Activated naive CD8-positive, alpha-beta T cell treated with anti-CD3 and anti-CD28 coated beads for 36 hours (primary cell): ENCODE data around the gene ZNF420. TPM values are rescaled to one million over a fixed set of nuclear protein-coding genes. Genes with fewer than 3 reads are reported as not detected.
"Not testable (repeated sequence)": the region's sequence is repeated elsewhere in the genome, so short reads cannot be mapped to it uniquely, and the experiment has no call there.

Source experiments
- DNase-seq: peaks from one replicate; pipeline ENCODE4 v3.0.0; 2021
- H3K27ac Mint-ChIP-seq: one replicate; pipeline ENCODE4 v1.8.0; 2022; ENCODE audit warnings: mild to moderate bottlenecking, moderate library complexity, mixed read lengths
- H3K27me3 Mint-ChIP-seq: one replicate; pipeline ENCODE4 v1.8.0; 2022; ENCODE audit warnings: mild to moderate bottlenecking, mixed read lengths
- H3K36me3 Mint-ChIP-seq: one replicate; pipeline ENCODE4 v1.8.0; 2021; ENCODE audit warnings: mild to moderate bottlenecking, mixed read lengths
- H3K4me1 Mint-ChIP-seq: one replicate; pipeline ENCODE4 v1.8.0; 2021; ENCODE audit warnings: mixed read lengths
- H3K4me3 Mint-ChIP-seq: one replicate; pipeline ENCODE4 v1.8.0; 2022; ENCODE audit warnings: mild to moderate bottlenecking, moderate library complexity, mixed read lengths
- H3K9me3 Mint-ChIP-seq: one replicate; pipeline ENCODE4 v1.8.0; 2022; ENCODE audit warnings: mixed read lengths
- total RNA-seq, 2 experiments: library from RNA; stranded (reverse); gene quantifications; one replicate each; pipeline ENCODE4 v1.2.3, GENCODE V29; 2021

Gene ZNF420
- total RNA-seq, 2 experiments from 2014 or later = 15.1 to 18.3 TPM

GRCh38 chr19:37104135-37104534 lies 25.9 kb downstream of the ZNF420 start:
- H3K9me3 Mint-ChIP-seq = peaks cover 62% of the 10 kb centered on the region
- H3K27me3 Mint-ChIP-seq = not testable (repeated sequence)

GRCh38 chr19:37111753-37112152 lies 33.5 kb downstream of the ZNF420 start:
- not testable (repeated sequence) for H3K27me3 Mint-ChIP-seq, H3K27ac Mint-ChIP-seq, DNase-seq, H3K4me3 Mint-ChIP-seq, H3K4me1 Mint-ChIP-seq
- Mint-ChIP-seq H3K36me3 (peaks cover 100% of the 10 kb centered on the region), H3K9me3 (peaks cover 74% of the 10 kb centered on the region)

More at GRCh38 chr19:37104135-37104534, 25.9 kb downstream of the ZNF420 start:
- DNase-seq, H3K4me3 Mint-ChIP-seq, H3K4me1 Mint-ChIP-seq, H3K27ac Mint-ChIP-seq: not testable (repeated sequence)
- H3K36me3 Mint-ChIP-seq = peaks cover 94% of the 10 kb centered on the region

GRCh38 chr19:37114001-37114400 lies 35.8 kb downstream of the ZNF420 start:
- no peak for DNase-seq
- Mint-ChIP-seq H3K4me3 (no peak overlapping the region), H3K4me1 (no peaks in the 10 kb centered on the region), H3K9me3 (peaks cover 68% of the 10 kb centered on the region), H3K27me3 (no peaks in the 10 kb centered on the region), H3K27ac (no peak overlapping the region), H3K36me3 (peaks cover 86% of the 10 kb centered on the region)

- Mint-ChIP-seq H3K36me3 (peaks cover 60% of the 10 kb centered on the region), H3K9me3 (peaks cover 57% of the 10 kb centered on the region)
These were observed 43.9 kb downstream of the ZNF420 start for GRCh38 chr19:37122093-37122492.

GRCh38 chr19:37127999-37128820 lies 50.0 kb downstream of the ZNF420 start:
- Mint-ChIP-seq H3K9me3 (peaks cover 73% of the 10 kb centered on the region), H3K27ac (no peak overlapping the region), H3K36me3 (peaks cover 94% of the 10 kb centered on the region), H3K4me3 (no peak overlapping the region), H3K27me3 (no peaks in the 10 kb centered on the region), H3K4me1 (no peaks in the 10 kb centered on the region)
- no peak for DNase-seq

More at GRCh38 chr19:37122093-37122492, 43.9 kb downstream of the ZNF420 start:
- H3K4me1 Mint-ChIP-seq, H3K4me3 Mint-ChIP-seq, H3K27ac Mint-ChIP-seq, DNase-seq, H3K27me3 Mint-ChIP-seq: not testable (repeated sequence)

GRCh38 chr19:37128821-37129177 lies 50.6 kb downstream of the ZNF420 start:
- Mint-ChIP-seq H3K4me1 (no peaks in the 10 kb centered on the region), H3K27me3 (no peaks in the 10 kb centered on the region), H3K36me3 (peaks cover 97% of the 10 kb centered on the region), H3K27ac (no peak overlapping the region), H3K9me3 (peaks cover 76% of the 10 kb centered on the region), H3K4me3 (no peak overlapping the region)
- DNase-seq = no peak

GRCh38 chr19:37136111-37136510 lies 57.9 kb downstream of the ZNF420 start:
- DNase-seq = no peak
- Mint-ChIP-seq H3K27ac (no peak overlapping the region), H3K9me3 (peaks cover 61% of the 10 kb centered on the region), H3K4me3 (no peak overlapping the region), H3K27me3 (no peaks in the 10 kb centered on the region), H3K36me3 (peaks cover 49% of the 10 kb centered on the region), H3K4me1 (no peaks in the 10 kb centered on the region)

GRCh38 chr19:37148214-37148613 lies 70.0 kb downstream of the ZNF420 start:
- Mint-ChIP-seq H3K9me3 (peaks cover 57% of the 10 kb centered on the region), H3K36me3 (peaks cover 62% of the 10 kb centered on the region), H3K27me3 (no peaks in the 10 kb centered on the region), H3K4me1 (no peaks in the 10 kb centered on the region), H3K27ac (no peak overlapping the region), H3K4me3 (no peak overlapping the region)
- no peak for DNase-seq

- no peak for DNase-seq
- no peaks in the 10 kb centered on the region for H3K27me3 Mint-ChIP-seq
- H3K4me1 Mint-ChIP-seq = no peaks in the 10 kb centered on the region
- peaks cover 60% of the 10 kb centered on the region for H3K9me3 Mint-ChIP-seq
- no peak overlapping the region for H3K4me3 Mint-ChIP-seq
- H3K27ac Mint-ChIP-seq = no peak overlapping the region
- H3K36me3 Mint-ChIP-seq = peaks cover 85% of the 10 kb centered on the region
These were observed 81.9 kb downstream of the ZNF420 start for GRCh38 chr19:37160153-37160552.

GRCh38 chr19:37165635-37166034 lies 87.4 kb downstream of the ZNF420 start:
- Mint-ChIP-seq H3K36me3 (peaks cover 86% of the 10 kb centered on the region), H3K4me3 (no peak overlapping the region), H3K27me3 (no peaks in the 10 kb centered on the region), H3K27ac (no peak overlapping the region), H3K9me3 (peaks cover 62% of the 10 kb centered on the region), H3K4me1 (no peaks in the 10 kb centered on the region)
- DNase-seq = no peak

- Mint-ChIP-seq H3K36me3 (peaks cover 37% of the 10 kb centered on the region), H3K27me3 (no peaks in the 10 kb centered on the region), H3K4me3 (peak within 1 kb of the TSS; percentile 18), H3K27ac (no peak within 1 kb of the TSS), H3K9me3 (peaks cover 40% of the 10 kb centered on the region), H3K4me1 (no peaks in the 10 kb centered on the region)
- DNase-seq = peak; percentile 86
These were observed 94.4 kb downstream of the ZNF420 start, which contains the start of gene ZNF585A for GRCh38 chr19:37172368-37173366. ZNF585A (minus strand) TSS chr19:37172695; CDS start chr19:37169910, 2,785 bp downstream.

Other genes with a start within 250 kb of the ZNF420 start
- 1 to 10 TPM; 9.0 to 9.6 TPM for gene ZNF790, start 240.0 kb upstream of the ZNF420 start, total RNA-seq
- gene ZNF345, start 227.6 kb upstream of the ZNF420 start, total RNA-seq = 1 to 10 TPM; 3.6 to 4.9 TPM
- 1 to 10 TPM; 8.4 to 9.4 TPM for gene ZNF829, start 162.1 kb upstream of the ZNF420 start, total RNA-seq
- gene ZNF568, start 162.1 kb upstream of the ZNF420 start, total RNA-seq = 1 to 10 TPM; 9.5 to 9.8 TPM
- gene ZNF585A, start 94.3 kb downstream of the ZNF420 start, total RNA-seq = 1 to 10 TPM; 8.4 to 9.1 TPM
- gene ZNF585B, start 132.1 kb downstream of the ZNF420 start, total RNA-seq = 1 to 10 TPM; 7.5 to 7.8 TPM
- 10 to 100 TPM in 1 of 2 experiments, 1 to 10 TPM in 1; 7.4 to 10.8 TPM for gene ZNF383, start 139.8 kb downstream of the ZNF420 start, total RNA-seq